Chondrocyte (in vitro differentiated cells): ENCODE data around the gene TLE4. TPM values are rescaled to one million over a fixed set of nuclear protein-coding genes. Genes with fewer than 3 reads are reported as not detected.

Source experiments
- DNase-seq: peaks from one replicate; pipeline ENCODE4 v3.0.0; 2021; ENCODE audit warnings: mixed read lengths, low spot score
- H3K27ac Mint-ChIP-seq: one replicate; pipeline ENCODE4 v1.8.0; 2021; ENCODE audit warnings: mild to moderate bottlenecking, moderate library complexity, mixed read lengths; ENCODE audit not compliant: unreplicated experiment
- H3K27me3 Mint-ChIP-seq: 2 replicates; pipeline ENCODE4 v1.8.0; 2021; ENCODE audit warnings: low read depth, mixed read lengths
- H3K36me3 Mint-ChIP-seq: 2 replicates; pipeline ENCODE4 v1.8.0; 2021; ENCODE audit warnings: low read depth, mixed read lengths
- H3K4me1 Mint-ChIP-seq: 2 replicates; pipeline ENCODE4 v1.8.0; 2021; ENCODE audit warnings: low read depth, mild to moderate bottlenecking, mixed read lengths
- H3K4me3 Mint-ChIP-seq: one replicate; pipeline ENCODE4 v1.8.0; 2021; ENCODE audit warnings: mild to moderate bottlenecking, moderate library complexity, mixed read lengths; ENCODE audit not compliant: unreplicated experiment
- H3K9me3 Mint-ChIP-seq: 2 replicates; pipeline ENCODE4 v1.8.0; 2021; ENCODE audit warnings: low read depth, mixed read lengths
- total RNA-seq: library from RNA; stranded (reverse); gene quantifications from 3 replicates; pipeline ENCODE4 v1.2.1, GENCODE V29; 2021
- TF ChIP-seq, protein P1 (sequence below): fragments of 200-600 bp; sonication (generic); IDR thresholded peaks from 2 replicates; pipeline ENCODE4 v1.5.0; 2021; ENCODE audit warnings: antibody characterized with exemption, mild to moderate bottlenecking, moderate library complexity

TLE4 gene
- total RNA-seq, 1 donor from 2014 or later = 66.0 TPM

DNA sequence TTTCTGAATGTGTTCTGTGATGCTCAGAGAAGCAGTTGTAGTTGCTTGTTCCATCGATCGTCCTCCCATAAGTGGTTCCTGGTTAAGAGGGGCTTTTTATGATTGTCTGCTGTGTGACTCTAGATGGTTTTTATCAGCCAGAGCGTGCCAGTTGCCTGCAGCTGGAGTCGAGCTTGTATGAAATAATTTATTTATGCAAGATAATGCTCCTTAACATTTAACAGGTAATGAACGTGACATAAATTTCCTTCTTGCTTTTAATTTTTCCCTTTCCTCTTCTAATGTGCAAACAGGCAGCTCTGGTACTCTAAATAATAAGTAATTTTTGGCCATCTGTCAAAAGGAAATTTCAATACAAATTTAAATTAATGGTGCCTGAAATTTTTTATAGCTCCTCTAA is 84.4 kb downstream of the TLE4 start:
- no peaks in the 10 kb centered on the region for H3K9me3 Mint-ChIP-seq

DNA sequence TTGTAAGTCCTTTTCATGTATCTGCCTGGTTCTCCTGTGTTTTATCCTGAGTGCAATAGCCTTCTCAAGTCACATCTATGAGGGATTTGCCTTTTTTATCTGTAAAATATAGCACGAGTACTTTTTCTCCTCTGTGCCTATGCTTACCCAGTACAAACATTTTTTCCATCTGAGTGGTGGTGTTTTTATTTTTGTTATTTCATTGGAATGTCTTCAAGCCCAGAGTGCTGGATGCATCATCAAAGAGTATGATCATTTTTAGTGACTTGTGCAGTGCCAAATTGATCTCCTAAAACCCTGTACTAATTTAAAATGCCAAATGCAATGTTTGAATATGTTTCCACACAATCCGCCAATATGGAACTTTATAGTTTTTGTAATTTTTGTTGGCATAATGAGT is 86.1 kb downstream of the TLE4 start:
- no peak overlapping the region for H3K27ac Mint-ChIP-seq

More for the DNA sequence above, 84.4 kb downstream of the TLE4 start:
- DNase-seq = no peak
- H3K27ac Mint-ChIP-seq = no peak overlapping the region
- H3K27me3 Mint-ChIP-seq = no peaks in the 10 kb centered on the region
- TF ChIP-seq, protein P1, sequence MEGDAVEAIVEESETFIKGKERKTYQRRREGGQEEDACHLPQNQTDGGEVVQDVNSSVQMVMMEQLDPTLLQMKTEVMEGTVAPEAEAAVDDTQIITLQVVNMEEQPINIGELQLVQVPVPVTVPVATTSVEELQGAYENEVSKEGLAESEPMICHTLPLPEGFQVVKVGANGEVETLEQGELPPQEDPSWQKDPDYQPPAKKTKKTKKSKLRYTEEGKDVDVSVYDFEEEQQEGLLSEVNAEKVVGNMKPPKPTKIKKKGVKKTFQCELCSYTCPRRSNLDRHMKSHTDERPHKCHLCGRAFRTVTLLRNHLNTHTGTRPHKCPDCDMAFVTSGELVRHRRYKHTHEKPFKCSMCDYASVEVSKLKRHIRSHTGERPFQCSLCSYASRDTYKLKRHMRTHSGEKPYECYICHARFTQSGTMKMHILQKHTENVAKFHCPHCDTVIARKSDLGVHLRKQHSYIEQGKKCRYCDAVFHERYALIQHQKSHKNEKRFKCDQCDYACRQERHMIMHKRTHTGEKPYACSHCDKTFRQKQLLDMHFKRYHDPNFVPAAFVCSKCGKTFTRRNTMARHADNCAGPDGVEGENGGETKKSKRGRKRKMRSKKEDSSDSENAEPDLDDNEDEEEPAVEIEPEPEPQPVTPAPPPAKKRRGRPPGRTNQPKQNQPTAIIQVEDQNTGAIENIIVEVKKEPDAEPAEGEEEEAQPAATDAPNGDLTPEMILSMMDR = no peak
- H3K36me3 Mint-ChIP-seq = peaks cover 12% of the 10 kb centered on the region
- H3K4me1 Mint-ChIP-seq = peaks cover 29% of the 10 kb centered on the region
- H3K4me3 Mint-ChIP-seq = no peak overlapping the region

DNA sequence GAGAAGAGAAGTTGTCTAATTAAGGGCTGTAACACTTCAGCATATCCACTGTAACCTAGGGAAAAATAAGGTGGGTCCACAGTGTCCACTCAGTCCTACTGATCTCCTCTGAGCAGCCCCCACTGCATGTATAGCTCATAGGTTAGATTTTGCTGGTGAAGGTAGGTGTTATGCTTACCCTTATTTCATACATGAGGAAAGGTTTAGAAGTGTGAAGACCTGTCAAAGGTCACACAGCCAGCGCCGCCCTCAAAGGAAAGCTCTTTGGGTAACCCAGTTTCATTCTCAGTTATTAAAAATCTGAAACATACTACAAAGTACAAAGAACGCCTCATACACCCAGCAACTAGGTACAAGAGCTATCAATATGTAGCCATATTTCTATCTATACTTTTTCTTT is 87.2 kb downstream of the TLE4 start:
- Mint-ChIP-seq H3K4me1 (peaks cover 46% of the 10 kb centered on the region), H3K4me3 (no peak overlapping the region), H3K36me3 (peaks cover 12% of the 10 kb centered on the region), H3K27me3 (no peaks in the 10 kb centered on the region), H3K9me3 (no peaks in the 10 kb centered on the region), H3K27ac (peak overlapping the region; percentile 11)
- no peak for DNase-seq
- TF ChIP-seq, protein P1 = no peak

More for the DNA sequence above, 86.1 kb downstream of the TLE4 start:
- Mint-ChIP-seq H3K36me3 (peaks cover 12% of the 10 kb centered on the region), H3K9me3 (no peaks in the 10 kb centered on the region), H3K4me1 (peaks cover 40% of the 10 kb centered on the region), H3K4me3 (no peak overlapping the region), H3K27me3 (no peaks in the 10 kb centered on the region)
- no peak for DNase-seq
- TF ChIP-seq, protein P1 = no peak

DNA sequence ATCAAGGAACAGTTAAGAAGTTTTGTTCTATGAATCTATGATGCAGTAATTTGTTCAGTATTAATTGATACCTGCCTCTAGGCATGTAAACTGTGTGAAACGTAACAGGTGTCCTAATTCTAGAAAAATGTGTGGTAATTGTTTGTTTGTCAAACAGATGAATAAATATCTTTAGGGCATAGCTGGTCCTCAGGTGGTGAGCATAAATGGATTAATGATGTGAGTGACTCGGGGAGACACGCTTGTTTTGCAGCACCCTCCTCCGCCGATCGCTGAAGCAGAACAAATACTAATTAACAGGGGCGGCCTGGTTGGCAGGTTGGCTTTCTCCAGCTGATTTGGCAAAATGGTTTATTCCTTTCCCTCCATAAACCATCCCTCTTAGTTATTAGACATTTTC is 88.8 kb downstream of the TLE4 start:
- Mint-ChIP-seq H3K4me1 (peaks cover 53% of the 10 kb centered on the region), H3K4me3 (no peak overlapping the region)

DNA sequence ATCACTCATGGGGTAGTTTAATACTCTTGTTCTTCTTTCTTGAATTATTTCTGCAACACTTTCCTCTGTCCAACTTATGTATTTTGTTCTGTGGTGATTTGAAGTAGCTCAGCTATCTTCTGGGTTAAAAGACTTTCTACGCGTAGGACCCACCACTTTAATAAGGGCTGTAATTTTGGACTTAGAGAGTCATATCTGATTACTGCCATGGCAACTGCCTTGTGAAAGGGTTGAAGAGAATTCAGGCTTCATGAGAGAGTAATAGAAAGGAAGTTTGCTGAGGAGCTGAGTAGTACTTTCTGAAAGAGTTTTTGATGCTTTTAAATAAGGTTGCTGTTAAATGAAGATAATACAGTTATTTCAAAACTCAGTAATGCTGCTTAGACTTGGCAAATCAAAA is 89.5 kb downstream of the TLE4 start:
- no peaks in the 10 kb centered on the region for H3K9me3 Mint-ChIP-seq
- H3K4me1 Mint-ChIP-seq = peaks cover 50% of the 10 kb centered on the region
- H3K27me3 Mint-ChIP-seq = no peaks in the 10 kb centered on the region
- no peak for DNase-seq
- H3K36me3 Mint-ChIP-seq = peaks cover 10% of the 10 kb centered on the region
- H3K4me3 Mint-ChIP-seq = no peak overlapping the region
- TF ChIP-seq, protein P1 = no peak
- no peak overlapping the region for H3K27ac Mint-ChIP-seq

More for the DNA sequence above, 88.8 kb downstream of the TLE4 start:
- no peaks in the 10 kb centered on the region for H3K27me3 Mint-ChIP-seq
- H3K27ac Mint-ChIP-seq = no peak overlapping the region
- no peaks in the 10 kb centered on the region for H3K9me3 Mint-ChIP-seq
- TF ChIP-seq, protein P1 = no peak
- peaks cover 10% of the 10 kb centered on the region for H3K36me3 Mint-ChIP-seq
- no peak for DNase-seq
